ENCODE measurements around the gene RPS6KA4.

DNA sequence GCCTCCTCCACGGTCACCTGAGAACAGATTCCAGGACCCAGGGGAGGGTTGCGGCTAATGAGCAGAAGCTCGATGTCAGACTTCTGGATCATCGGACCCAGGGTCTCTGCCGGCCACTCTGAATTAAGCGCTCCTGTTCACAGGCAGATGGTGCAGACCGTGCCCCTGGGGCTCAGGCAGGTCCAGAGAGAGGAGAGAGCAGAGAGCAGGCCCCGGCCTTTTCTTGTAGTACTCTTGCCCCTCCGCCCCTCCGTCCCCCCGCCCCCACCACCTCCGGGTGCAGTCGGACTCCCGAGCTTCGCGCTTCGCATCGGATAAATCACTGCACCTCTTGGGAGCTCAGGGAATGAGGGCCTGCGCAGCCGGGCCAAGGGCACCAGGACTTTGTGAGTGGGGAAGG is 50.3 kb downstream of the RPS6KA4 start:
- no peak for TF ChIP-seq CTCF (IDR thresholded peaks at IDR 0.05; ENCODE audit: low read length)
- no peak for TF ChIP-seq EZH2 (IDR thresholded peaks at IDR 0.05; ENCODE audit: borderline replicate concordance, low read length)

Data from OCI-LY1 (cell line).